SK-N-SH (cell line): ENCODE data around the gene PPM1K. TPM values are rescaled to one million over a fixed set of nuclear protein-coding genes. Genes with fewer than 3 reads are reported as not detected.

Experiments
- CTCF ChIA-PET: fragments of 300-600, 350-600 bp; formaldehyde crosslinking; extraction: SDS; loops from one replicate; lab custom pipeline; 2021; lab: Yijun Ruan, JAX
- POLR2A ChIA-PET: fragments of 350-600 bp; sonication (Branson Sonifier 250); formaldehyde crosslinking; extraction: SDS; loops from one replicate; lab custom pipeline; 2020; ENCODE audit warnings: antibody characterized with exemption, inconsistent platforms; lab: Yijun Ruan, JAX
- DNase-seq: peaks from one replicate; pipeline ENCODE4 v3.0.0; 2012
- H2AFZ ChIP-seq: fragments of 200-600 bp; sonication (generic); 2 replicates; pipeline ENCODE4 v1.8.1; 2016; ENCODE audit warnings: antibody characterized with exemption, mild to moderate bottlenecking, low read depth
- H3F3A ChIP-seq: fragments of 200-600 bp; sonication (generic); replicated peaks from 2 replicates; pipeline ENCODE3; 2016; ENCODE audit warnings: antibody characterized with exemption, mild to moderate bottlenecking; ENCODE audit not compliant: insufficient read depth
- H3K27ac ChIP-seq, 2 experiments: fragments of 200-500 bp in 1 of 2; fragments of 200-600 bp in 1 of 2; sonication (Bioruptor generic) in 1 of 2; sonication (generic), shearing (Covaris generic) in 1 of 2; 2 replicates each; pipeline versions ENCODE4 v1.5.1 to v1.6.1; 2014 to 2016; ENCODE audit warnings: low read depth in 2 of 2, inconsistent platforms in 1 of 2, low read length in 1 of 2, mild to moderate bottlenecking in 1 of 2, mixed read lengths in 1 of 2
- H3K27me3 ChIP-seq: fragments of 200-600 bp; sonication (generic), shearing (Covaris generic); 2 replicates; pipeline ENCODE4 v1.6.1; 2016; ENCODE audit warnings: mixed run types; ENCODE audit not compliant: insufficient read depth
- H3K36me3 ChIP-seq, 2 experiments: fragments of 200-500 bp in 1 of 2; fragments of 200-600 bp in 1 of 2; sonication (Bioruptor generic) in 1 of 2; sonication (generic) in 1 of 2; replicated peaks in 1 of 2; 2 replicates each; pipeline versions ENCODE3 to v1.5.1; 2014 to 2016; ENCODE audit warnings: low read length in 1 of 2, mild to moderate bottlenecking in 1 of 2; ENCODE audit not compliant: insufficient read depth in 2 of 2, control insufficient read depth in 1 of 2
- H3K4me1 ChIP-seq, 2 experiments: fragments of 200-500 bp in 1 of 2; fragments of 200-600 bp in 1 of 2; sonication (Bioruptor generic) in 1 of 2; sonication (generic), shearing (Covaris generic) in 1 of 2; 2 replicates each; pipeline versions ENCODE4 v1.5.1 to v1.6.1; 2014 to 2016; ENCODE audit warnings: low read depth in 1 of 2, low read length in 1 of 2, mixed run types in 1 of 2; ENCODE audit not compliant: insufficient read depth in 2 of 2, control insufficient read depth in 1 of 2
- H3K4me2 ChIP-seq: fragments of 200-600 bp; sonication (generic), shearing (Covaris generic); 2 replicates; pipeline ENCODE4 v1.6.1; 2017; ENCODE audit warnings: mixed run types
- H3K4me3 ChIP-seq, 2 experiments: fragments of 200-500 bp in 1 of 2; fragments of 200-600 bp in 1 of 2; sonication (Bioruptor generic) in 1 of 2; sonication (generic), shearing (Covaris generic) in 1 of 2; 2 replicates each; pipeline versions ENCODE4 v1.5.1 to v1.8.1; 2014 to 2016; ENCODE audit warnings: low read depth in 2 of 2, inconsistent platforms in 1 of 2, low read length in 1 of 2, mild to moderate bottlenecking in 1 of 2, mixed read lengths in 1 of 2, moderate library complexity in 1 of 2
- H3K79me2 ChIP-seq: fragments of 200-600 bp; sonication (generic); 2 replicates; pipeline ENCODE4 v1.8.1; 2017; ENCODE audit warnings: mild to moderate bottlenecking; ENCODE audit not compliant: insufficient read depth
- H3K9ac ChIP-seq: fragments of 200-600 bp; sonication (generic); 2 replicates; pipeline ENCODE4 v1.6.1; 2017; ENCODE audit warnings: mixed run types
- H3K9me2 ChIP-seq: fragments of 200-600 bp; sonication (generic); 2 replicates; pipeline ENCODE4 v1.6.1; 2017; ENCODE audit warnings: mixed run types
- H3K9me3 ChIP-seq: fragments of 200-600 bp; sonication (generic); 2 replicates; pipeline ENCODE4 v1.6.1; 2017; ENCODE audit warnings: mixed run types, mild to moderate bottlenecking, moderate library complexity
- H4K20me1 ChIP-seq: fragments of 200-600 bp; sonication (generic); 2 replicates; pipeline ENCODE4 v1.6.1; 2017; ENCODE audit warnings: mild to moderate bottlenecking, mixed run types; ENCODE audit not compliant: insufficient read depth
- CHD2 ChIP-seq: fragments of 150-350 bp; IDR thresholded peaks from 2 replicates; pipeline ENCODE4 v1.6.1; 2018; ENCODE audit warnings: low read length; ENCODE audit not compliant: partially characterized antibody
- ELF1 ChIP-seq: IDR thresholded peaks from 2 replicates; pipeline ENCODE4 v1.4.0; 2012
- EP300 ChIP-seq, 2 experiments: IDR thresholded peaks; 2 replicates each; pipeline versions ENCODE4 v1.4.0 to v1.6.1; 2012; ENCODE audit warnings: borderline replicate concordance in 1 of 2, low read depth in 1 of 2, low read length in 1 of 2
- FOXJ3 ChIP-seq: sonication (generic); formaldehyde crosslinking; IDR thresholded peaks from 2 replicates; pipeline ENCODE4 v1.5.1; 2020; ENCODE audit warnings: mild to moderate bottlenecking, missing genetic modification reagents
- FOXM1 ChIP-seq: IDR thresholded peaks from 2 replicates; pipeline ENCODE4 v1.4.0; 2012; ENCODE audit warnings: low read depth, mild to moderate bottlenecking
- NRF1 ChIP-seq: IDR thresholded peaks from 2 replicates; pipeline ENCODE4 v1.6.1; 2012; ENCODE audit warnings: low read depth, mild to moderate bottlenecking, low read length
- RAD21 ChIP-seq: IDR thresholded peaks from 2 replicates; pipeline ENCODE4 v1.6.1; 2012; ENCODE audit warnings: mild to moderate bottlenecking, low read length
- RFX5 ChIP-seq: IDR thresholded peaks from 2 replicates; pipeline ENCODE4 v1.6.1; 2012; ENCODE audit warnings: mild to moderate bottlenecking, improper control_type of control experiment, low read length
- RXRA ChIP-seq: IDR thresholded peaks from 2 replicates; pipeline ENCODE4 v1.4.0; 2012; ENCODE audit warnings: low read depth, mild to moderate bottlenecking, borderline replicate concordance
- TAF1 ChIP-seq: IDR thresholded peaks from 2 replicates; pipeline ENCODE4 v1.6.1; 2012; ENCODE audit warnings: low read depth, mild to moderate bottlenecking, low read length, moderate library complexity, borderline replicate concordance
- TCF12 ChIP-seq: IDR thresholded peaks from 2 replicates; pipeline ENCODE4 v1.4.0; 2012
- TEAD4 ChIP-seq: IDR thresholded peaks from 2 replicates; pipeline ENCODE4 v1.4.0; 2012; ENCODE audit warnings: mild to moderate bottlenecking, borderline replicate concordance; ENCODE audit not compliant: insufficient read depth
- YY1 ChIP-seq: IDR thresholded peaks from 2 replicates; pipeline ENCODE4 v1.4.0; 2012; ENCODE audit warnings: low read depth, mild to moderate bottlenecking
- WGBS: methylation state at CpG from one replicate; pipeline ENCODE4 v1.1.6; 2017; ENCODE audit warnings: low lambda C conversion rate; 5-methylcytosine and 5-hydroxymethylcytosine counted together
- polyA plus RNA-seq, 3 experiments: library from polyadenylated mRNA; depleted of rRNA; stranded (reverse); fragments of >200 nt; gene quantifications; 2 replicates each; pipeline ENCODE4 v1.2.3, GENCODE V29; 2012
- TF ChIP-seq, protein P1 (sequence below): IDR thresholded peaks from 2 replicates; pipeline ENCODE4 v1.4.0; 2012; ENCODE audit warnings: low read depth
- TF ChIP-seq, protein P2 (sequence below): fragments of 150-350 bp; IDR thresholded peaks from 2 replicates; pipeline ENCODE4 v1.6.1; 2017; ENCODE audit warnings: antibody characterized with exemption, low read length, low read depth, borderline replicate concordance
- TF ChIP-seq, protein P3 (sequence below): IDR thresholded peaks from 2 replicates; pipeline ENCODE4 v1.4.0; 2012; ENCODE audit warnings: low read depth, borderline replicate concordance
- TF ChIP-seq, protein P4 (sequence below): IDR thresholded peaks from 2 replicates; pipeline ENCODE4; 2012
- TF ChIP-seq, protein P5 (sequence below): IDR thresholded peaks from 2 replicates; pipeline ENCODE4 v1.4.0; 2012; ENCODE audit warnings: low read depth, borderline replicate concordance
- TF ChIP-seq, protein P6 (sequence below): fragments of 200-600 bp; sonication (generic); IDR thresholded peaks from 2 replicates; pipeline ENCODE4 v1.6.1; 2017; ENCODE audit warnings: antibody characterized with exemption, mild to moderate bottlenecking, moderate library complexity

Gene PPM1K
- polyA plus RNA-seq, 1 of the 3 experiments (the other 2 are of a cell fraction), result 2.5 TPM

DNA sequence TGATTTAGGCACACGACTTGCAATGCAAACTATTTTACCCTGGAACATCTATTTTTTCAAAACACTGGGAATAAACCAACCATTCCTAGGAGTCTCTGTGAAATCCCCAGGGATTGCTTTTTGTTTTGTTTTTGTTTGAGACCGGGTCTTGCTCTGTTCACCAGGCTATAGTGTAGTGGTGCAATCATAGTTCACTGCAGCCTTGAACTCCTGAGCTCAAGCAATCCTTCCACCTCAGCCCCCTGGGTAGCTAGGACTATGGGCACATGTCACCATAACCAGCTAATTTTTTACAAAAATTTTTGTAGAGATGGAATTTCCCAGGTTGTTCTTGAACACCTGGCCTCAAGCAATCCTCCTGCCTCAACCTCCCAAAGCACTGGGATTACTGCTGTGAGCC, 37.8 kb downstream of the PPM1K start:
- Histone ChIP-seq H3K4me2 (no peak overlapping the region), H4K20me1 (no peaks in the 10 kb centered on the region), H3F3A (no peaks in the 10 kb centered on the region), H3K27ac (no peak overlapping the region), H3K27me3 (no peaks in the 10 kb centered on the region), H3K9ac (no peak overlapping the region), H3K9me3 (no peaks in the 10 kb centered on the region), H3K4me1 (no peaks in the 10 kb centered on the region), H3K79me2 (no peaks in the 10 kb centered on the region), H2AFZ (no peak overlapping the region), H3K36me3 (no peaks in the 10 kb centered on the region), H3K4me3 (no peak overlapping the region), H3K9me2 (no peaks in the 10 kb centered on the region)
- ChIA-PET POLR2A (no interaction called here), CTCF (interaction anchor here (1.0 kb wide), 1 partner anchor 27 kb away, joined by 3 read pairs; no protein-coding TSS in a partner anchor)
- DNase-seq, result no peak
- WGBS, result 23% methylated on average over 2 of the region's 2 CpGs
- TF ChIP-seq, protein P1, sequence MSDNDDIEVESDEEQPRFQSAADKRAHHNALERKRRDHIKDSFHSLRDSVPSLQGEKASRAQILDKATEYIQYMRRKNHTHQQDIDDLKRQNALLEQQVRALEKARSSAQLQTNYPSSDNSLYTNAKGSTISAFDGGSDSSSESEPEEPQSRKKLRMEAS, result no peak
- TF ChIP-seq, protein P2, sequence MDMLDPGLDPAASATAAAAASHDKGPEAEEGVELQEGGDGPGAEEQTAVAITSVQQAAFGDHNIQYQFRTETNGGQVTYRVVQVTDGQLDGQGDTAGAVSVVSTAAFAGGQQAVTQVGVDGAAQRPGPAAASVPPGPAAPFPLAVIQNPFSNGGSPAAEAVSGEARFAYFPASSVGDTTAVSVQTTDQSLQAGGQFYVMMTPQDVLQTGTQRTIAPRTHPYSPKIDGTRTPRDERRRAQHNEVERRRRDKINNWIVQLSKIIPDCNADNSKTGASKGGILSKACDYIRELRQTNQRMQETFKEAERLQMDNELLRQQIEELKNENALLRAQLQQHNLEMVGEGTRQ, result no peak
- TF ChIP-seq, protein P3, sequence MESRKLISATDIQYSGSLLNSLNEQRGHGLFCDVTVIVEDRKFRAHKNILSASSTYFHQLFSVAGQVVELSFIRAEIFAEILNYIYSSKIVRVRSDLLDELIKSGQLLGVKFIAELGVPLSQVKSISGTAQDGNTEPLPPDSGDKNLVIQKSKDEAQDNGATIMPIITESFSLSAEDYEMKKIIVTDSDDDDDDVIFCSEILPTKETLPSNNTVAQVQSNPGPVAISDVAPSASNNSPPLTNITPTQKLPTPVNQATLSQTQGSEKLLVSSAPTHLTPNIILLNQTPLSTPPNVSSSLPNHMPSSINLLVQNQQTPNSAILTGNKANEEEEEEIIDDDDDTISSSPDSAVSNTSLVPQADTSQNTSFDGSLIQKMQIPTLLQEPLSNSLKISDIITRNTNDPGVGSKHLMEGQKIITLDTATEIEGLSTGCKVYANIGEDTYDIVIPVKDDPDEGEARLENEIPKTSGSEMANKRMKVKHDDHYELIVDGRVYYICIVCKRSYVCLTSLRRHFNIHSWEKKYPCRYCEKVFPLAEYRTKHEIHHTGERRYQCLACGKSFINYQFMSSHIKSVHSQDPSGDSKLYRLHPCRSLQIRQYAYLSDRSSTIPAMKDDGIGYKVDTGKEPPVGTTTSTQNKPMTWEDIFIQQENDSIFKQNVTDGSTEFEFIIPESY, result no peak
- no peak for TF ChIP-seq YY1

DNA sequence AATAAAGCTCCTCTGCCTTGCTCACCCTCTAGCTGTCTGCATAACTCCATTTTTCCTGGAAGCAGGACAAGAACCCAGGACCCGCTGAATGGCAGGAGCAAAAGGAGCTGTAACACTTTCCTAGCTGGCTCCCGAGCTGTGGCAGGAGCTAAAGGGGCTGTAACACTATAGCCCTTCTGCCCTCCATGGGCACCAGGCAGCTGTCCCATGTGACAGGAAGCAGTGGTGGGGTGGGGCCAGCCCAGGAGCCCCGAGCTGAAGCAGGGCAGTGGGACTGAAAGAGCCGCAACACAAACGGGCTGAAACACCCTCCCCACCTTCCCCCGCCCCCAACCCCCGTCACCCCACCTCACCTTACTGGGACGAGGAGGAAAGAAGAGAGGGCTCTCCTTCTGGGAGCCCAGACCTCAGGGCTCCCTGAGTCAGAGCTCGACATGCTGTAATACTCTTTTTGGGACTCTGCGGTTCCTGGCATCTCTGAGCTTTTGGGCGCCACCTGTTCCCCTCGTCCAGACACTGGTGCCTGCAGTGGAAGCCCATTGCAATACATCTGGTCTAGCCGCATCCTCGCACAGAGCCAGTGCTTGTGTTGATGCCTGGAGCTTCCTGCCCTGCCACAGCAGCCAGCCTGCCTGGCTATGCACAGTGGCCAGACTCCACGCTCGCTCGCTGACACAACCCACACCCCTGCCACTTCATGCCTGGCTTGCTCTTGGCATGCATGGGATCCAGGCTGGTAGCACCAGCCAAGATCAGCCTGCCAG, 39.4 kb downstream of the PPM1K start:
- Histone ChIP-seq H4K20me1 (no peaks in the 10 kb centered on the region), H3K4me1 (no peaks in the 10 kb centered on the region), H3K9ac (no peak overlapping the region), H3K9me2 (no peaks in the 10 kb centered on the region), H3K4me3 (no peak overlapping the region), H3F3A (no peaks in the 10 kb centered on the region), H3K27ac (no peak overlapping the region), H3K36me3 (no peaks in the 10 kb centered on the region), H3K79me2 (no peaks in the 10 kb centered on the region), H2AFZ (no peak overlapping the region), H3K4me2 (no peak overlapping the region), H3K9me3 (no peaks in the 10 kb centered on the region), H3K27me3 (no peaks in the 10 kb centered on the region)
- ChIA-PET CTCF (interaction anchor here (1.0 kb wide), 1 partner anchor 40 kb away, joined by 3 read pairs; no protein-coding TSS in a partner anchor), POLR2A (no interaction called here)
- DNase-seq, result no peak
- TF ChIP-seq RAD21 (no peak), YY1 (no peak), FOXJ3 (CRISPR knock-in tag) (no peak), CHD2 (no peak), FOXM1 (no peak), EP300 (IDR thresholded peaks at IDR 0.05; ENCODE audit: borderline replicate concordance in 1 of 2, low read depth in 1 of 2, low read length in 1 of 2) (no peak), ELF1 (no peak), NRF1 (no peak), RFX5 (no peak), TCF12 (no peak), TAF1 (no peak), TEAD4 (no peak), RXRA (no peak)
- TF ChIP-seq, protein P4, sequence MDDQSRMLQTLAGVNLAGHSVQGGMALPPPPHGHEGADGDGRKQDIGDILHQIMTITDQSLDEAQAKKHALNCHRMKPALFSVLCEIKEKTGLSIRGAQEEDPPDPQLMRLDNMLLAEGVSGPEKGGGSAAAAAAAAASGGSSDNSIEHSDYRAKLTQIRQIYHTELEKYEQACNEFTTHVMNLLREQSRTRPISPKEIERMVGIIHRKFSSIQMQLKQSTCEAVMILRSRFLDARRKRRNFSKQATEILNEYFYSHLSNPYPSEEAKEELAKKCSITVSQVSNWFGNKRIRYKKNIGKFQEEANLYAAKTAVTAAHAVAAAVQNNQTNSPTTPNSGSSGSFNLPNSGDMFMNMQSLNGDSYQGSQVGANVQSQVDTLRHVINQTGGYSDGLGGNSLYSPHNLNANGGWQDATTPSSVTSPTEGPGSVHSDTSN, result no peak
- TF ChIP-seq, protein P5, sequence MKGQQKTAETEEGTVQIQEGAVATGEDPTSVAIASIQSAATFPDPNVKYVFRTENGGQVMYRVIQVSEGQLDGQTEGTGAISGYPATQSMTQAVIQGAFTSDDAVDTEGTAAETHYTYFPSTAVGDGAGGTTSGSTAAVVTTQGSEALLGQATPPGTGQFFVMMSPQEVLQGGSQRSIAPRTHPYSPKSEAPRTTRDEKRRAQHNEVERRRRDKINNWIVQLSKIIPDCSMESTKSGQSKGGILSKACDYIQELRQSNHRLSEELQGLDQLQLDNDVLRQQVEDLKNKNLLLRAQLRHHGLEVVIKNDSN, result no peak
- TF ChIP-seq, protein P6, sequence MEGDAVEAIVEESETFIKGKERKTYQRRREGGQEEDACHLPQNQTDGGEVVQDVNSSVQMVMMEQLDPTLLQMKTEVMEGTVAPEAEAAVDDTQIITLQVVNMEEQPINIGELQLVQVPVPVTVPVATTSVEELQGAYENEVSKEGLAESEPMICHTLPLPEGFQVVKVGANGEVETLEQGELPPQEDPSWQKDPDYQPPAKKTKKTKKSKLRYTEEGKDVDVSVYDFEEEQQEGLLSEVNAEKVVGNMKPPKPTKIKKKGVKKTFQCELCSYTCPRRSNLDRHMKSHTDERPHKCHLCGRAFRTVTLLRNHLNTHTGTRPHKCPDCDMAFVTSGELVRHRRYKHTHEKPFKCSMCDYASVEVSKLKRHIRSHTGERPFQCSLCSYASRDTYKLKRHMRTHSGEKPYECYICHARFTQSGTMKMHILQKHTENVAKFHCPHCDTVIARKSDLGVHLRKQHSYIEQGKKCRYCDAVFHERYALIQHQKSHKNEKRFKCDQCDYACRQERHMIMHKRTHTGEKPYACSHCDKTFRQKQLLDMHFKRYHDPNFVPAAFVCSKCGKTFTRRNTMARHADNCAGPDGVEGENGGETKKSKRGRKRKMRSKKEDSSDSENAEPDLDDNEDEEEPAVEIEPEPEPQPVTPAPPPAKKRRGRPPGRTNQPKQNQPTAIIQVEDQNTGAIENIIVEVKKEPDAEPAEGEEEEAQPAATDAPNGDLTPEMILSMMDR, result no peak
- TF ChIP-seq, protein P2, result no peak
- WGBS, result 54% methylated on average over 7 of the region's 17 CpGs
